Endothelial cell of umbilical vein (primary cell): ENCODE measurements around the gene TAMM41. TPM values are rescaled to one million over a fixed set of nuclear protein-coding genes. Genes with fewer than 3 reads are reported as not detected.

Experiments used
- BruUV-seq: library from RNA; stranded (reverse); fragments of 400-500 nt; replicated peaks from 2 replicates; lab custom pipeline; 2021; lab: Mats Ljungman, UMichigan
- CTCF ChIA-PET: fragments of 300-600, 350-600 bp; sonication (Branson Sonifier 250); formaldehyde crosslinking; loops from one replicate; lab custom pipeline; 2021; ENCODE audit warnings: antibody characterized with exemption, inconsistent platforms; lab: Charles Lee
- POLR2A ChIA-PET: fragments of 300-600, 350-600 bp; sonication (Branson Sonifier 250); formaldehyde crosslinking; loops from one replicate; lab custom pipeline; 2021; ENCODE audit warnings: antibody characterized with exemption, inconsistent platforms; lab: Charles Lee
- DNase-seq: peaks from one replicate; pipeline ENCODE4 v3.0.0-alpha.2; 2011; ENCODE audit warnings: low read depth, low spot score
- FAIRE-seq: peaks from 2 replicates; lab custom pipeline; 2011; peaks lifted over from hg19 to GRCh38; lab: Jason Lieb, UNC
- H2AFZ ChIP-seq: 2 replicates; pipeline ENCODE4 v1.6.0; 2012; ENCODE audit warnings: low read depth, low read length, control low read depth, inconsistent platforms
- H3K27ac ChIP-seq: 2 replicates; pipeline ENCODE4 v1.5.1; 2011; ENCODE audit warnings: low read depth, mild to moderate bottlenecking, control low read depth, low read length, moderate library complexity; ENCODE audit not compliant: insufficient read depth
- H3K27me3 ChIP-seq, 2 experiments: 2 replicates each; pipeline versions ENCODE4 v1.6.0 to v1.6.1; 2011; ENCODE audit warnings: low read length in 2 of 2, mixed read lengths in 1 of 2; ENCODE audit not compliant: control insufficient read depth in 2 of 2, insufficient read depth in 2 of 2
- H3K36me3 ChIP-seq, 2 experiments: 2 replicates in 1 of 2; 3 replicates in 1 of 2; pipeline ENCODE4 v1.5.1; 2011; ENCODE audit warnings: low read length in 2 of 2, mild to moderate bottlenecking in 1 of 2, moderate library complexity in 1 of 2; ENCODE audit not compliant: control insufficient read depth in 2 of 2, insufficient read depth in 2 of 2; ENCODE audit errors: extremely low read depth in 1 of 2
- H3K4me1 ChIP-seq: 3 replicates; pipeline ENCODE4 v1.5.1; 2011; ENCODE audit warnings: mild to moderate bottlenecking, low read length; ENCODE audit not compliant: control insufficient read depth, insufficient read depth; ENCODE audit errors: extremely low read depth
- H3K4me2 ChIP-seq: 2 replicates; pipeline ENCODE4 v1.6.1; 2011; ENCODE audit warnings: low read length, control low read depth, mixed read lengths; ENCODE audit not compliant: insufficient read depth
- H3K4me3 ChIP-seq, 3 experiments: fragments of 200-600 bp in 1 of 3; sonication (generic), shearing (Covaris generic) in 1 of 3; replicated peaks in 1 of 3; 2 replicates each; pipeline ENCODE4 v1.5.1; 2011 to 2016; ENCODE audit warnings: control low read depth in 3 of 3, low read length in 3 of 3, mild to moderate bottlenecking in 2 of 3, inconsistent platforms in 1 of 3, low read depth in 1 of 3, moderate library complexity in 1 of 3; ENCODE audit not compliant: insufficient read depth in 1 of 3
- H3K79me2 ChIP-seq: 2 replicates; pipeline ENCODE4 v1.6.0; 2012; ENCODE audit warnings: low read length, inconsistent platforms; ENCODE audit not compliant: control insufficient read depth, insufficient read depth
- H3K9ac ChIP-seq: replicated peaks from 2 replicates; pipeline ENCODE3; 2011; ENCODE audit warnings: low read length, control low read depth; ENCODE audit not compliant: insufficient read depth; ENCODE audit errors: extremely low read depth
- H3K9me1 ChIP-seq: replicated peaks from 3 replicates; pipeline ENCODE4 v1.6.0; 2011; ENCODE audit warnings: mild to moderate bottlenecking, low read length; ENCODE audit not compliant: control insufficient read depth, insufficient read depth; ENCODE audit errors: extremely low read depth
- H3K9me3 ChIP-seq: replicated peaks from 2 replicates; pipeline ENCODE4 v1.5.1; 2012; ENCODE audit warnings: low read length, inconsistent platforms; ENCODE audit not compliant: control insufficient read depth, insufficient read depth
- H4K20me1 ChIP-seq: replicated peaks from 2 replicates; pipeline ENCODE3; 2011; ENCODE audit warnings: mild to moderate bottlenecking, low read length; ENCODE audit not compliant: control insufficient read depth, insufficient read depth; ENCODE audit errors: extremely low read depth
- CTCF ChIP-seq, 2 donors: IDR thresholded peaks; 1 replicate in 1 of 2; 2 replicates in 1 of 2; pipeline ENCODE4 v1.5.1; 2011; ENCODE audit warnings: low read length in 2 of 2, mild to moderate bottlenecking in 2 of 2, moderate library complexity in 2 of 2, control low read depth in 1 of 2, inconsistent platforms in 1 of 2, low read depth in 1 of 2; ENCODE audit not compliant: insufficient read depth in 1 of 2; ENCODE audit errors: extremely low read depth in 1 of 2
- EZH2 ChIP-seq: IDR thresholded peaks from 2 replicates; pipeline ENCODE4 v1.6.1; 2012; ENCODE audit warnings: borderline replicate concordance, low read depth, mild to moderate bottlenecking, moderate library complexity, low read length, inconsistent platforms; ENCODE audit not compliant: severe bottlenecking
- FOS ChIP-seq: IDR thresholded peaks from 2 replicates; pipeline ENCODE4 v1.6.1; 2011; ENCODE audit warnings: mild to moderate bottlenecking, low read length, moderate library complexity, borderline replicate concordance; ENCODE audit not compliant: insufficient read depth
- GATA2 ChIP-seq: IDR thresholded peaks from 2 replicates; pipeline ENCODE4 v1.7.0; 2011; ENCODE audit warnings: low read depth, mild to moderate bottlenecking, moderate library complexity, mixed read lengths, low read length; ENCODE audit not compliant: insufficient read length, insufficient read depth
- JUN ChIP-seq: IDR thresholded peaks from 2 replicates; pipeline ENCODE4 v1.6.1; 2011; ENCODE audit warnings: borderline replicate concordance, low read depth; ENCODE audit not compliant: insufficient read length, insufficient read depth
- MYC ChIP-seq: IDR thresholded peaks from one replicate; pipeline ENCODE4 v1.6.1; 2011; ENCODE audit warnings: mild to moderate bottlenecking, low read depth, low read length
- POLR2A ChIP-seq: IDR thresholded peaks from 2 replicates; pipeline ENCODE4 v1.6.1; 2012; ENCODE audit warnings: low read depth, mild to moderate bottlenecking, control low read depth, low read length
- POLR2AphosphoS5 ChIP-seq: IDR thresholded peaks from 2 replicates; pipeline ENCODE4 v1.6.1; 2012; ENCODE audit warnings: low read depth, mild to moderate bottlenecking, control low read depth, low read length, moderate library complexity; ENCODE audit not compliant: insufficient read depth
- dilution Hi-C: fragments of 300-500 bp; cut with MboI; formaldehyde crosslinking; loops from one replicate; pipeline ENCODE4 v1.15.0; 2019; ENCODE audit warnings: low sequenced_read_pairs; ENCODE audit not compliant: extremely low pct_ligation_motif_present
- intact Hi-C: fragments of 100-400 bp; cut with micrococcal nuclease; formaldehyde crosslinking; loops from one replicate; pipeline ENCODE4 v1.10.0; 2022
- polyA plus RNA-seq, 4 experiments: library from polyadenylated mRNA; depleted of rRNA in 3 of 4; stranded (reverse) in 3 of 4; unstranded in 1 of 4; fragments of >200 nt; gene quantifications; 2 replicates each; pipeline versions ENCODE4 v1.2.1 to v1.2.3, GENCODE V29; 2011 to 2012; ENCODE audit warnings: missing spikeins in 1 of 4
- total RNA-seq: library from RNA; stranded (reverse); gene quantifications from 2 replicates; pipeline ENCODE4 v1.2.3, GENCODE V29; 2021
- TF ChIP-seq, protein P1 (sequence below): IDR thresholded peaks from 2 replicates; pipeline ENCODE4 v1.6.1; 2011; ENCODE audit not compliant: insufficient read depth, insufficient read length

Gene TAMM41
- total and polyA plus RNA-seq, 2 donors (not counting 3 experiments of a cell fraction or from before 2014, with no cell fraction given) = 12.6 to 29.7 TPM

- Histone ChIP-seq H3K9me1 (no peaks in the 10 kb centered on the region), H4K20me1 (no peaks in the 10 kb centered on the region), H3K9me3 (no peaks in the 10 kb centered on the region), H3K79me2 (no peaks in the 10 kb centered on the region), H3K36me3 (no peaks in the 10 kb centered on the region), H3K27me3 (no peaks in the 10 kb centered on the region), H3K27ac (no peak overlapping the region), H3K4me1 (no peaks in the 10 kb centered on the region), H3K9ac (no peak overlapping the region), H3K4me3 (no peak overlapping the region), H2AFZ (no peak overlapping the region), H3K4me2 (no peak overlapping the region)
- CTCF ChIA-PET = interaction anchor here (2.1 to 4.0 kb wide), 3 partner anchors 10 to 11 kb away, joined by 8 to 12 read pairs (median 12); no protein-coding TSS in a partner anchor
- no TSS peak for BruUV-seq
- dilution Hi-C loops (no loop called here), intact Hi-C loops (no loop called here)
- no peak for FAIRE-seq
- TF ChIP-seq POLR2AphosphoS5 = no peak
- TF ChIP-seq MYC = no peak
- TF ChIP-seq, protein P1, sequence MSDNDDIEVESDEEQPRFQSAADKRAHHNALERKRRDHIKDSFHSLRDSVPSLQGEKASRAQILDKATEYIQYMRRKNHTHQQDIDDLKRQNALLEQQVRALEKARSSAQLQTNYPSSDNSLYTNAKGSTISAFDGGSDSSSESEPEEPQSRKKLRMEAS = no peak
- TF ChIP-seq POLR2A = no peak
- no peak for TF ChIP-seq CTCF (IDR thresholded peaks at IDR 0.05; ENCODE audit: extremely low read depth in 1 of 2, insufficient read depth in 1 of 2, low read depth in 1 of 2, low read length in 2 of 2)
- no peak for TF ChIP-seq EZH2
- TF ChIP-seq JUN = no peak
- no peak for TF ChIP-seq FOS
- TF ChIP-seq GATA2 = no peak
- DNase-seq = no peak
- POLR2A ChIA-PET = no interaction called here
Observed at GRCh38 chr3:11814663-11815062, 32.0 kb downstream of the TAMM41 start.
